GM19043 (cell line): Measurements from ENCODE around the gene PTCD1.
"Not testable (repeated sequence)": the region's sequence is repeated elsewhere in the genome, so short reads cannot be mapped to it uniquely, and the experiment has no call there.

ENCODE experiments used
- ATAC-seq: cut with Tn5 transposase; IDR thresholded peaks from one replicate; pipeline ENCODE4 v1.9.1; 2021; ENCODE audit warnings: low read depth; ENCODE audit not compliant: unreplicated experiment

Gene PTCD1

GRCh38 chr7:99451936-99452335 is 13.3 kb upstream of the PTCD1 start:
- ATAC-seq, result no peak

DNA sequence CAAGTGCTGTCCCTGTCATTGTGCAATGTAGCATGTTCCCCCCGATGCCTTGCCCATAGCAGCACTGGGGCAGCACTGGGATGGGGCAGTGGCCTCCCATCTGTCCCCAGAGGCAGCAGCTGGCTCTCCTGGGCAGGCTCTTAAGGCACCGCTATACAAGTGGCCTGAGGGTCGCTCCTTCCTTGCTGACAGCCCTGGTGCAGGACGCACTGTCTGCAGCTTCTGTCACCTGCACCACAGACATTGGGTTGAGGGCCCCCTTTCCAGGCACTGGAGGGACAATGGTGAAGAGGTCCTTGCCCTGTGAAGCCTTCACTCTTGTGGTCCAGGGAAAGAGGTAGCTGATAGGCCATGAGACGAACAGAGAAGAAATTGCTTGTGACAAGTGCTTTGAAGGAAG is 10.7 kb upstream of the PTCD1 start:
- no peak for ATAC-seq

DNA sequence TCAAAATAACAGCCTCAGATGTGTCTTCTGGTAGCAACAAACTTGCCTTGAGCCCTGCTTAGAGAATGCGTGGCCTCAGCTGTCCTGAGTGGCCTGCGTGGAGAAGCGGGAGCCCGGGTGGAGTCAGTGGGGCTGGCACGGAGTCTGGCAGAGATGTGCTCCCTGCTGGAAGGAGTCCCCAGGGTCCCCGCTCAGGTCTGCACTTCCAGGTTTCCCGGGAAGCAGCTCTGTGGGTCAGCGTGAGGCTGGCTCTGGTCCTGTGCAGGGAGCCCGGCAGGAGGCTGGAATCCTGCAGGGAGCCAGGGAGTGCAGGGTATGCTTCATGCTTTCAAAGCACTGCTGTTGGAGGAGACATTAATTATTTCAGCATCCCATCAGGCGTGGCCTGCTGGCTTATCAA is 10.3 kb upstream of the PTCD1 start:
- no peak for ATAC-seq

- no peak for ATAC-seq
Observed at GRCh38 chr7:99447943-99448342, 9.3 kb upstream of the PTCD1 start.

- ATAC-seq, result no peak
Observed at GRCh38 chr7:99446096-99446495, 7.5 kb upstream of the PTCD1 start.

- ATAC-seq, result no peak
Observed at GRCh38 chr7:99440195-99440594, 1.6 kb upstream of the PTCD1 start.

- no peak for ATAC-seq
Observed at GRCh38 chr7:99437946-99438572, 539 bp downstream of the PTCD1 start.

GRCh38 chr7:99433158-99433557 is 5.4 kb downstream of the PTCD1 start:
- ATAC-seq, result no peak

DNA sequence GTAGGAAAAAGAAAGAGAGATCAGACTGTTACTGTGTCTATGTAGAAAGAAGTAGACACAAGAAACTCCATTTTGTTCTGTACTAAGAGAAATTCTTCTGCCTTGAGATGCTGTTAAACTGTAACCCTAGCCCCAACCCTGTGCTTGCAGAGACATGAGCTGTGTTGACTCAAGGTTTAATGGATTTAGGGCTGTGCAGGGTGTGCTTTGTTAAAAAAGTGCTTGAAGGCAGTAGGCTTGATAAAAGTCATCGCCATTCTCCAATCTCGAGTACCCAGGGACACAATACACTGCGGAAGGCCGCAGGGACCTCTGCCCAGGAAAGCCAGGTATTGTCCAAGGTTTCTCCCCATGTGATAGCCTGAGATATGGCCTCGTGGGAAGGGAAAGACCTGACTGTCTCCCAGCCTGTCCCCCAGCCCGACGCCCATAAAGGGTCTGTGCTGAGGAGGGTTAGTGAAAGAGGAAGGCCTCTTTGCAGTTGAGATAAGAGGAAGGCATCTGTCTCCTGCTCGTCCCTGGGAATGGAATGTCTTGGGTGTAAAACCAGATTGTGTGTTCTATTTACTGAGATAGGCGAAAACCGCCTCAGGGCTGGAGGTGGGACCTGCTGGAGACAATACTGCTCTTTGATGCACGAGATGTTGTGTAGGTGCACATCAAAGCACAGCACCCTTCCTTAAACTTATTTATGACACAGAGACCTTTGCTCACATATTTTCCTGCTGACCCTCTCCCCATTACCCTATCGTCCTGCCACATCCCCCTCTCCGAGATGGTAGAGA is 6.7 kb downstream of the PTCD1 start:
- not testable (repeated sequence) for ATAC-seq

DNA sequence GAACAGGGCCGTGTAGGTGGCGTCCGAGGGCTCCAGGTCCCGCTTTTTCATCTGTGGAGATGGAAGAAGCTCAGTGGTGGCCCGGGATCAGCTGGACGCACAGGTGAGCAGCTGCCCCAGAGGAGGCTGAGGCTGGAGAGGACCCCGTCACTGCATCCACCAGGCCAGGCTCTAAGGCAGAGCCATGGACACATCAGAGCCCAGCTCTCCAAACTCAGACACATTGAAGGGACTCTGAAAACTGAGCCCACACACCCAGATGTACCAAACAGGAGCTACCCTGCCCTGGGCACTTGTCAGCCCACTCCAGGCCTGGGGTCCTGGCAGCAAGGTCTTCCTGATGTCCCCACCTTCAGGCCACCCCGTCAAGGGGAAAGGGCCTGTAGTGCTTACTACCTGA is 8.8 kb downstream of the PTCD1 start:
- no peak for ATAC-seq

GRCh38 chr7:99428972-99429566 is 9.5 kb downstream of the PTCD1 start:
- no peak for ATAC-seq

DNA sequence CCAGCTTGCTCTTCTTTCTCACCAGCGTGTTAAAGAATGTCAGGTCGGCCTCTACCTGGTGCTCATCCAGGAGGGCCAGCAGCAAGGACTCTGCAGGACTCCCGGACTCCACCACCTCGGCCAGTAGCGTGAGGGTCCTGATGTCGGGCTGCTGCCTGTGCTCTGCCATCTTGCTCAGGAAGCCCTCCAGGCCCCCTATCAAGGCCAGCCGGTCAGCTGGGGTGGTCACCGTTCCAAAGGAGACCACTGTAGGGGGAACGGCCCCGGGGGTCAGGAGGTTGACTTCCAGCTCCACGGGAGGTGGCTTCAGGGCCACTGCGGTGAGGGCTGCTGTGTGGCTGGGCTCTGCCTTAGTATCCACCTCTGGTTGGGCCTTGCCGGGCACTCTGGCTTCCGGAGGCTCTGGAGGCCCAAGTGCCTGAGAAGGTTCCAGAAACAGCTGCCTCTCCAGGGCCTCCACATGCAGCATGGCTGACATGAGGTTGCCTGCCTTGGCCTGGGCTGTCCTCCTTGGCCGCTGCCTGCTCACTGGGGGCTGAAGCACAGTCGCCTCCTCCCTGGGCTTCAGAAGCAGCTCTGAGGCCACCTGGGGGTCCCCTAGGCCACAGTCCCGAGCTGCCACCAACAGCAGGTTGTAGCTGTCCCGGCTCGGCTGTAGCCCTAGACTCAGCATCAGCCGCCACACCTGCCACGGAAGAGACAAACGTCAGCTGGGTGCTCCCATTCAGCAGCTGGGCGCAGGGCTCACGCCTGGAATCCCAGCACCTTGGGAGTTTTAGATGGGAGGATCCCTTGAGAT is 13.5 kb downstream of the PTCD1 start:
- ATAC-seq, result no peak

DNA sequence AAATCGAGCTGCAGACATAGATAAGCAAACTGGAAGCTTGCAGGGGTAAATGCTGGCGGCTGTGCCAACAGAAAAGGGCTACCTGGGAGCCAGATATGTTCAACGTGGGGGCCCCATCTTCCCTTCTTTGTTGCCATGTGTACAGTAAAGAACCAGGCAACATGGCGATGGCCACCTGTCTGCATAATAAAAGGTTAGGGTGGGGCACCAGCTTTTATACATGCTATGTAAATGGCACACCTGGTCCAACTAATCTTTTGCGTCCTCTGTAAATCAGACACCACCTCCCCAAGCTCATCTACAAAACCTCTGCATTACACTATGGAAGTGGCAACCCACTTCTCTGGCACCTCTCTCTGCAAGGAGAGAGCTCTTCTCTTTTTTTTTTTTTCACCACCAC is 16.0 kb downstream of the PTCD1 start:
- no peak for ATAC-seq

DNA sequence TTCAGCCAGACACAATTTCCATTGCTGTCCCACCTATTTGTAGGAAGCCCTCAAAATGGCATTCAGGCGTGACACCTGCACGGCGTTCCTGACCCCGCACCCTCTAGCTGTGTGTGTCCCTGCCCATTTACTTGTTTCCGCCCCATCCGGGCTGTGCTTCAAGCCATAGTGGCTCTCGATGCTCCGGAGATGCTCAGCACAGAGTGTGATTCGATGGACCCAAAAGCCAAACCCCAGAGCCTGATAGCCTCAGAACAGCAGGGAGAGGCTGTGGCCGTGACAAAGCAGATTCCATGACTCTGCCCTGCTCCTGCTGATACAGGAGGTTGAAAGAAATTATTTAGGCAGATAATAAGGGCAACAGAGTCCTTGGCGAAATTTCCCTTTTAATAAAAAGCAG is 16.4 kb downstream of the PTCD1 start:
- ATAC-seq, result no peak

GRCh38 chr7:99420986-99421385 is 17.6 kb downstream of the PTCD1 start:
- no peak for ATAC-seq

GRCh38 chr7:99420213-99420612 is 18.4 kb downstream of the PTCD1 start:
- no peak for ATAC-seq

DNA sequence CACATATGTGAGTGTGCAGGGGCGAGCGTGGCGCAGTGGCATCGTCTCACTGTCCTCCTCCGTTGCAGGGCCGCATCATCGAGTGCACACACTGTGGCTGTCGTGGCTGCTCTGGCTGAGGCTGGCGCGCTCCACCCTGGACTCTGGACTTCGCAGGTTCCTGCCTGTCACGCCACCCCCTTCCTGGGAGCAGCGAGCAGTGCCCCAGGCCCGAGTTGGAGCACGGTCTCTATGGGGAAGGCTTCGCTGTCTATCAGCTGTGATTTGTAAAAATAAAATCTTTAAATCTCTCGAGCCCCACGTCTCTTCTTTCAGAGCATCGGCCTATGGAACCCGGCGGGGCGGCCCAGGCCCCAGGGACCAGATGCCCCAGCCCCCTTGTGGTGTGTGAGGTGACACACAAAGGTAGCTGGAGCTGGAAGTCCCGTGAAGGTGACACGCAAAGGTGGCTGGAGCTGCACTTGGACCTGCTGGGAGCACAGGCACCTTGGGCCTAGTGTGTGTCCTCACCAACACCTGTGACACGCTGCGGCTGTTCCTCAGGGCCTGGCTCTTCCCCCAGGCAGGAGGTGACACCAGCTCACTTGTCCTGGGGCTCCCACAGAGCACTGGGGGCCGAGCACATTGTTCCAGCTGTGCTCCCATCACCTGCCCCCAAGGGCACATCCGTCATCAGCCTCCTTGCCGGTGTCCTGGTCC is 19.1 kb downstream of the PTCD1 start:
- ATAC-seq, result no peak

- no peak for ATAC-seq
Observed at GRCh38 chr7:99418260-99418659, 20.3 kb downstream of the PTCD1 start.

- ATAC-seq, result not testable (repeated sequence)
Observed at GRCh38 chr7:99415513-99416127, 23.0 kb downstream of the PTCD1 start.

DNA sequence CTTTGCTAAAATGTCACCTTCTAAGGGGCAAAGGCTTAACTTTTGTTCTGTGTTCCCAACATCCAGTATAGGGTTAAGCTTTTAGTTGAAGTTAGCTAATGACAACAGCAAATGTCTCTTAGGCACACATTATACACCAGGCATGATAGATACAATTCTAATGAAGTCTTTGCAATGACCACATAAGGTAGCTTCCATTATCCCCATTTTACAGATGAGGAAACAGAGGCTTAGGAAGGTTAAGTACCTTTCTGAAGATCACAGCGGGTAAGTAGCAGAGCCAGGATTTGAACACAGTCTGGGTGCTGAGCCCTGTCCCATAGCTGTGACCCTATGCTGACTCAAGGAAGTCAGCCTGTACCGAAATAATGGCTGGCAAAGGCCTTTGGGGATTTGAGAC is 28.0 kb downstream of the PTCD1 start:
- ATAC-seq, result no peak
